Activated CD4-positive, alpha-beta T cell treated with anti-CD3 and anti-CD28 coated beads, Interleukin-2, amount 50 U/mL, for 24 hours (primary cell): ENCODE measurements around the gene ARPC5L.
"Not testable (repeated sequence)": the region's sequence is repeated elsewhere in the genome, so short reads cannot be mapped to it uniquely, and the experiment has no call there.

Experiments
- DNase-seq, 2 donors: peaks; one replicate each; pipeline ENCODE4 v3.0.0-alpha.2; 2020; ENCODE audit warnings: low read depth in 1 of 2, low spot score in 1 of 2

Gene ARPC5L

GRCh38 chr9:124840300-124840833 is 21.6 kb upstream of the ARPC5L start:
- no peak for DNase-seq

DNA sequence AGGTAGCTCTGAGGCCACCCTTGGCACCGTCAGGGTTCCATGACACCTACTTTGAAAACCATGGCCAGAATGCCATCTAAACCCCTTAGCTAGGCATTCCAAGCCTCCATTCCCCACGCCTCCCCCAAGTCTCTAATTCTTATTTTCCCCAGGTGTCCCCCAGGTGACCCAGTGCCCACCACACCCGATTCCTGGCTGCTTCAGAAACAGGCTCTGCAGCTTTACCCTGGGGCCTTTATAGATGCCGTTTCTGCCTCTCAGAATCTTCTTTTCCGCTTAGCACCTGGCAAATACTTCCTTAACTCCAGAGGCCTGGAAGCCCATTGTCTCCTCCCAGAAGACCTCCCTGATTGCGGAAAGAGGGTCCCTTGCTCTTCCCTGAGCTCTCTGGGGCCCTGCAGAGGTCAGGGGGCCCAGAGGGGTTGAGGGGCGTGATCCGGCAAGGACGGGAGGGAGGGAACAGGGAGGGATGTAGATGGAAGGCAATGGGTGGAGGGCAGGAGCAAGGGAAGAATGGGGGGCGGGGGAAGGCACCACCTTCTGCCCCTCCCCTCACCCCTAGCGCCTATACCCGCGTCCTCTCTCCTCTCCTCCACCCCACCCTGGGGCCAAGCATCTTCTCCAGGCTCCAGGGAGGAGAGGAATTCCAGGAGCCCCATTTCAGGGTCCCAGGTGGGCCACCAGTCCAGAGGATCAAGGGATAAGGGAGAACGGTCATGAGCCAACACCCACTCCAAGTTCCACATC is 20.7 kb upstream of the ARPC5L start:
- DNase-seq = no peak

GRCh38 chr9:124843456-124844034 is 18.4 kb upstream of the ARPC5L start:
- DNase-seq = no peak

DNA sequence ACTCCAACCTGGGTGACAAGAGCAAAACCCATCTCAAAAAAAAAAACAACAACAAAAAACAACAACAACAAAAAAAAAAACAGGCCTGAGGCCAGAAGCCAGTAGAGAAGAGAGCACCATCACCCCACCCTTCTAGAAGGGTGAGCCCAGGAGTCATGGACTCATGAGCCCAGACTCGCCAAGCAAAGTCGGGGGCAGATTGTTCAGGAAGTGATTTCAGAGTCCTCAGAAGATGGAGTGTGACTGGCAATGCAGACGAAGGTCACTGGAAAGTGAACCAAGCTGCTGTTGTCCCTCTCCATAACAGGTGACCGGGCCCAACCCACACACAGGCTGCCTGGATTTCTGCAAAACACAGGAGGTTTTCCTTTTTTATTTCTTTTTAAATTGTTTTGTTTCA is 17.6 kb upstream of the ARPC5L start:
- DNase-seq = no peak

DNA sequence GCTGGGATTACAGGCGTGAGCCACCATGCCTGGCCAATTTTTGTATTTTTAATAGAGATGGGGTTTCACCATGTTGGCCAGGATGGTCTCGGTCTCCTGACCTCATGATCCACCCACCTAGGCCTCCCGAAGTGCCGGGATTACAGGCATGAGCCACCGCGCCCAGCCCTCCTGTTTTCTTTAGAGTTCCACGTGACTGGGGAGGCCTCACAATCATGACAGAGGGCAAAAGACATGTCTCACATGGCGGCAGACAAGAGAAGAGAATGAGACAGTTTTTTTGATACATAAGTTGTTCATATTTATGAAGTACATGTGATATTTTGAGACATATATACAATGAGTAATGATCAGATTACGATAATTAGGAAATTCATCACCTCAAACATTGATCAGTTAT is 15.5 kb upstream of the ARPC5L start:
- not testable (repeated sequence) for DNase-seq

DNA sequence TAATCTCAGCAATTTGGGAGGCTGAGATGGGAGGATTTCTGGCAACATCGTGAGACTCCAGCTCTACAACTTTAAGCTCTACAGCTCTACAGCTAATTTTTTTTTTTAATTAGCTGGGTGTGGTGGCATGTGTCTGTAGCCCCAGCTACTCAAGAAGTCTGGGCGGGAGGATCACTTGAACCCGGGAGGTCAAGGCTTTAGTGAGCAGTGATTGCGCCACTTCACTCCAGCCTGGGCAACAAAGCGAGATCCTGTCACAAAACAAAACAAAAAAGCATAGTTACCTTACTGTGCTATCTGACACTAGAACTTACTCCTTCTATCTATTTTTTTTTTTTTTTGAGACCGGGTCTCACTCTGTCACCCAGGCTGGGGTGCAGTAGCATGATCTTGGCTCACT is 15.0 kb upstream of the ARPC5L start:
- DNase-seq = no peak

- no peak for DNase-seq
These were observed 12.1 kb upstream of the ARPC5L start for GRCh38 chr9:124849801-124850200.

- no peak for DNase-seq
These were observed 9.7 kb upstream of the ARPC5L start for GRCh38 chr9:124852121-124852828.

- DNase-seq = peak; percentile 54 to 67
These were observed 8.9 kb upstream of the ARPC5L start, which contains the start of gene WDR38 for GRCh38 chr9:124852829-124853531. TSS of gene WDR38 (plus strand) at chr9:124853460. CDS start at chr9:124853532, 72 bp downstream.

GRCh38 chr9:124853605-124854143 is 8.3 kb upstream of the ARPC5L start:
- no peak for DNase-seq

DNA sequence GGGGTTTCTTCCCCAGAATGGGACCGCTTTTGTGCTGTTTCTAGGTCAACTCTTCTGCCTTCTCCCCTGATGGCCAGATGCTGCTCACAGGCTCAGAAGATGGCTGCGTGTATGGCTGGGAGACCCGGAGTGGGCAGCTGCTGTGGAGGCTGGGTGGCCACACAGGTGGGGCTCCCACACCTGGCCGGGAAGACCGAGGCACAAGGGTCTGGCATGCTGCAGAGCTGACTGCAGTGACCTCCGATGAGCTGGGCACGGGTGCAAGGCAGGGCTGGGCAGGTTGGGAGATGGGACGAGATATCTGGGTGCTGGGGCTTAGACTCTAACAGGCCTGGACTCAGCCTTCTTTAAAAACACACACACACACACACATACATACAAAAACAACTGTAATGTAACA is 7.8 kb upstream of the ARPC5L start:
- DNase-seq = no peak

- no peak for DNase-seq
These were observed 7.1 kb upstream of the ARPC5L start for GRCh38 chr9:124854822-124855221.

- no peak for DNase-seq
These were observed 6.4 kb upstream of the ARPC5L start for GRCh38 chr9:124855566-124855943.

DNA sequence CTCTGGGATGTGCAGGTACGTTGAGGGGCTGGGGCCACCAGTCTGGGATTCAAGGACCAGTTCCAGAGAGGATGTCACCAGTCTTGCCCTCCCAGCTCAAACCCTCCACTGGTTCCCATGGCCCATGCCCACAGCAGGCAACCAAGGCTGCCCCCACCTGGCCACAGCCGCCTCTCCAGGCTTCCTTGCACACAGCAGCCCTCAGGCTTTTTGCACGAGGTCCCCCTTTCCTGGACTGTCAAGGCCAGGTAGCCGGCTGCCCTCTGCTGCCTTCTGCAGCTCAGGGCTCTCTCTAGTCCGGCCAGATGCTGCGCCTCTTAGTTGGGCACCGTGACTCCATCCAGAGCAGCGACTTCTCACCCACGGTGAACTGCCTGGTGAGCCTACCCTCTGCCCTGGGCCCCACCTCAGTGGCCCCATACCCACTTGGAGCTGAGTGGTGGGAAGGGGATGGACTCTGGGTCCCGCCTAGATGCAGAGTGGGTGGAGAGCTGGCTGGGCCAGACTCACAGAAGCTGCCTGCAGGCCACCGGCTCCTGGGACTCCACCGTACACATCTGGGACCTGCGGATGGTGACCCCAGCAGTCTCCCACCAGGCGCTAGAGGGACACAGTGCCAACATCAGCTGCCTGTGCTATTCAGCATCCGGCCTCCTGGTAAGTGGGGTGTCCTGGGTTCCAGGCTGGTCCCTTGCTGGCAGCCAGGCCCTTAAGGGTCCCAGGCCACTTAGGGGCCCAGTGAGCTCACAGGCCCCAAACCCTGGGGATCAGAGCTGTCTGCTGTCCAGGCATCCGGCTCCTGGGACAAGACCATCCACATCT is 5.8 kb upstream of the ARPC5L start:
- DNase-seq = no peak

DNA sequence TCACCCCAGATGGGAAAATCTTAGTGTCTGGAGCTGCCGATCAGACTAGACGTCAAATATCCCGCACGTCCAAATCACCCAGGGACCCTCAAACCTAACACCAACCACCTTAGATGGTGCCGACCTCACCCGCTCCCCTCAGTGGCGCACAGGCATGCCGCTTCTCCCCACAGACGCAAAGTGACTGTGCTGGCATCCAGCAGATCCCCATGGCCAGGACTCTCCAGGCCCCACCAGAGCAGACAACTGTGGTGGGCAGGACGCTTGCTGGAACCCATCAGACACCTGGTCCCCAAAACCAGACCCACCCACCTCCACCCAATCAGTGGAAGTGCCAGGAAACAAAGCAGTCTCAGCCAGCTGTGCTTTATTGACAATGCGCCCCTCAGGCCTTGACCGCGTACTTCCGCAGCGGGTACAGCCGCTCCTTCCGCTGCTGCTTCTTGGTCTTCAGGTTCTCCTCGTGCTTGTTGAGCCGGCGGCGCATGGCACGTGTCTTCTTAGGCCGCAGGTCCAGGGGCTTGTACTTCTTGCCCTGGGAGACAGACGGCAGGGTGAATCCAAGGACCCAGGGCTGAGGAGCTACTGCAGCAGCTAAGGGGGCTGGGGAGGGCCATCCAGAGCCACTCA is 4.3 kb upstream of the ARPC5L start:
- DNase-seq = no peak

DNA sequence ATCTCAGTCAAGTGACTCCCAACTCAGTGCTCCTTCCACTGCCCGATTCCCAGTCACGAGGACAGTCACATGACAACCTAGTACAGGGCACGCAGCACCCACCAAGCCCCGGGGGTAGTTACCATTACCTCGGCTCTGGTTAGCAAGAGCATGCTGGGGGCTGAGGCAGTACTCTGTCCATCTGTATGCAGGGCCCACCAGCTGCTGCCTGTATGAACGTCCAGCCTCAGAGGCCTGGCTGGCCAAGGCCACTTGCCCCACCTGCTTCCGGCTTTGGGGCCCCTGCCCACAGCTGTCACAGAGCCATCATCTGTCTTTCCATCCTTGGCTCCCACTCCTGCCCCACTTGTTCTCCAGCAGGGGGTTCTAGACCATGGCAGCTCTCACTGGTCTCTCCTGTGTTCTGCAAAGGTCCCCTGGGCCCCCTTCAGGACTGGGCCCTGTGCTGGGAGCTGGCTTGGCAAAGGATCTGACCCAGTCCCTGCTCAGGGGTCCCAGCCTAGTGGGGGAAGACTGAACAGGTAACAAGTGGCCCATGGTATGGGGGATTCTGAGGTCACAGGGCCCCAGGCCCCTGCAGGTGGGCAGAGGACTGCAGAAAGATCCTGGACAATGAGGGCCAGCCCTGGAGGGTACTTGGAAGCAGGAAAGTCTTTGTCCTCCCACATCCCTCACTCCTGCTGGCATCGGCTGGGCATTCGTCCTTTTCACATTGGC is 3.4 kb upstream of the ARPC5L start:
- DNase-seq = no peak

GRCh38 chr9:124859803-124860581 is 1.9 kb upstream of the ARPC5L start:
- DNase-seq = no peak

DNA sequence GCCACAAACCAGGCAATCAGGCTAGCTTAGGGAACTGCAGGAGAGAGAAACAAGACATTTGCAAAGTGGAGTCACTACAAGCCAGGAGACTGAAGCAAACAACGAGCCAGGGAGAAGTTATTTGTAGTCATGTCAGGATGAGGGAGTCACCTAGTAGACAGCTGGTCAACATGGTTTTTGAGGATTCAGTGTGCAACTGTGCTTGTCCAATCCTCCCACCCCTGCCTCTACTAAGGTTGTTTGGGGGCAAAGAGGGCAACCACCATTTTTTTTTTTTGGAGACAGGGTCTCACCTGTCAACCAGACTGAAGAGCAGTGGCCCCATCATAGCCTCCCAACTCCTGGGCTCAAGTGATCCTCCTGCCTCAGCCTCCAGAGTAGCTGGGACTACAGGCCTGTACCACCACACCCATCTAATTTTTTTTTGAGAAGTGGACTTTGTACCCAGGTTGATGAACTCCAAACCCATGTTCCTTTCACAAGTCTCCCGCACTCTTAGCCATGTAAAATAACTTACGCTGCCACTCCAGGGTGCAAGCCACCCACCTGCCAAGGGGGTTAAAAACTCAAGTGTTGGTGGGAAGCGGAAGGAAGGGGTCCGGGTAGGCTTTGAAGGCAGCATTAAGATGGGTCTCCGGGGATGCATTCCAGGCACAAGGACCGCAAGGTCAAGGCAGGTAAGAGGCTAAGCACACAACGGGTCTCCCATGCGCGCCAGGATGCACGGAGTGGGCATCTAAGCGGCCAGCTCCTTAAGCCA is 1.2 kb upstream of the ARPC5L start:
- DNase-seq = no peak
